Thyroid gland (tissue), 4 donors: ENCODE results near the gene TMEM116.

Experiments used
- CTCF ChIP-seq, 6 experiments: fragments of 200-600 bp in 3 of 6; fragments of 450-650 bp in 3 of 6; sonication (generic) in 3 of 6; IDR thresholded peaks; one replicate each; pipeline ENCODE4 v1.5.1; 2016 to 2019; ENCODE audit warnings: antibody characterized with exemption in 6 of 6, mild to moderate bottlenecking in 2 of 6, inconsistent platforms in 1 of 6, moderate library complexity in 1 of 6
- POLR2A ChIP-seq, 2 donors: fragments of 450-650 bp; IDR thresholded peaks; one replicate each; pipeline ENCODE4 v1.6.1; 2017; ENCODE audit warnings: antibody characterized with exemption in 2 of 2, mild to moderate bottlenecking in 2 of 2, moderate library complexity in 1 of 2

GRCh38 chr12:111932241-111932640, 80.7 kb downstream of the TMEM116 start:
- TF ChIP-seq CTCF (IDR thresholded peaks at IDR 0.05) (no peak), POLR2A (IDR thresholded peaks at IDR 0.05) (no peak)
